Fibroblast of skin of right quadriceps (primary cell): Measurements from ENCODE around the gene CDK1.
"Not testable (repeated sequence)": the region's sequence is repeated elsewhere in the genome, so short reads cannot be mapped to it uniquely, and the experiment has no call there.

Experiments used
- DNase-seq: peaks from one replicate; pipeline ENCODE4 v3.0.0-alpha.2; 2013

Gene CDK1

DNA sequence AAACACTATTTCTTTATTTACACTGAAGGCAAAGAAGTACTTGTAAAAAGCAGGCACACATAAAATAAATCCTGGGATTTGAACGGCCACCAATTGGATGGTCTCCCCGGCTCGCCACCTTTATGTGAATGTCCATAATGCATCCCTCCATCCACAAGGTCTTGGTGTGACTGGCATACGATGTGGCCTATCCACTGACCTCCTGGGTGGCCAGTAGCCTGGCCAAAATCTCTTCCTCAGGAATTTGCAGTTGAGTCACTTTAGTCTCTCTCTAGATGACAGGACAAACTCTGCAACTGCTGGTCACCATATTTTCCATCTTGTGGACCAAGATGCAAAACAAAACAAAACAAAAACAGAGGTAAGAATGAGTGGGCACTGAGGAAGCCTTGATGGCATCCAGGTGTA is 39.1 kb downstream of the CDK1 start:
- DNase-seq: no peak

DNA sequence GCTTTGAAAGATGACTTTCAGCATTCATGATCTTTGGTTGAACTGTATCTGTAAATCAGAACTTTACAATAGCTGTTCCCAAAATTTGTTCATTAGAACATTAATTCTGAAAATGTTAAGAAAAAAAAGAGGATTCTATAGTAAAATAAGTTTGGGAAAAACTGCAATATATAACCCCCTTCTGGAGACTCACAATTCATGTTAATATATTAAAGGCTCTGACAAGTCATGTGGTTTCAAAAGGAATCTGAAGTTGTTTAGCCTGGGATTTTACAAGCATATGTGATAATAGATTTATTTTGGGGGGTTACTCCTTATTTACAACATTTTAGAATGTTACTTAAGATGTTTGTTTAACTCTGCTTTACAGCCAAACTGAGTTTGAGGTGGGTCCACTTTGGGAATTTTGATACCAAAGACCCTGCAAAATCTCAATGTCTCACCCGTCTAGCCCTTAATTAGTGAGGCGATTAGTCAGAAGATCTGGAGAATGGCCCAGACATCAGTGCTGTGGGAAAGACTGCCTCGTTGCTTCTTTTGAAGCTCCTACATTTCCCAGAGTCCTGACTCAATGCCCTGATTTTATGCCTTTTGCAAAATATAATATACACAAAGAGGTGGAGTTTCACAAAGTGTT is 40.0 kb downstream of the CDK1 start:
- DNase-seq: peak; percentile 93

DNA sequence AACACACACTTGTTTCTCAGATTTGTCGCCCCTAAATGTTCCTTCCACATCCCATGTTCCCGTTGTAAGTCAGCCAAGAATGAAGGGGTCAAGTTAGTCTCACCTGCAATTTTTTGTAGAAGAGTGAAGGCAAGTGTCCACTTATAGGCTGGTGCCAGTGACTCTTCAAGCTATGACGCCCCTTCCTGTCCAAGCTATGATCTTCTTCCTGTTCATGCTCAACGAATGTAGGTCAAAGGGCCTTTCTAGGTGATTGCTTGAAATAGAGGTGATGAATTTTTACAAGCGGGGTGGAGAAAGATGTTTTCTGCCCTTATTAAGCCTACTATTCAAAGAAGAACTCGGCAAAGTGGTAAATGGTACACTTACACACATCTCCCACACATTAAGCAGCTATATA is 41.0 kb downstream of the CDK1 start:
- no peak for DNase-seq

DNA sequence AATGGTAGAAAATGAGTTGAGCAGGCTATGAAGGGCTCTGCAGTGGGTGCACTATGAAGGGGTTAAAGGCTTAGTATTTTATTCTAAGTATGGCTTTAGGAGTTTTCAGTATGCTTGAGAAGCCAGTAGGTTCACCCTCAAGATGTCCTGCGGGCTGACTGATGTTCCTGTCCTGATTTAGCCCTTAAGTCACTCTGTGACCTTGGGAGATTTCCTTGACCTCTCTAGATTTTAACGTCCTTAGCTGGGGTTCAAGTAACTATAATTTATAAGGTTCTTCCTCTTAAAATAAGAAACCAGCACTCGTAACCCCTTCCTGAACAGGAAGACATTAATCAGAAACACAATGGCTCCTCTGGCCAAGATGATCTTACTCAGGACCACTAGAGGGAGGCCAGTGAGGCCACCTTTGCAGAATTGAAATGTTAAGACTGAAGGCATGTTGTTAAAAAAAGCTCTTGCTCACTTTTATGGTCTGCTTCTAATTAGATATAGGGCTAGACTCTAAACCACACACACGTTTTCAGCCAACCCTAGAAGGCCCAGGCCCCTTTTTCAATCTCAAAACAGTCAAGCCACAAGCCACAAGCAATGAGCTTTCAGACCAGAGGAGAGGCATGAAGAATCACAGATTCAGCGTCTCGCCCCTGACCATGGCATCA is 41.9 kb downstream of the CDK1 start:
- DNase-seq: peak; percentile 94

DNA sequence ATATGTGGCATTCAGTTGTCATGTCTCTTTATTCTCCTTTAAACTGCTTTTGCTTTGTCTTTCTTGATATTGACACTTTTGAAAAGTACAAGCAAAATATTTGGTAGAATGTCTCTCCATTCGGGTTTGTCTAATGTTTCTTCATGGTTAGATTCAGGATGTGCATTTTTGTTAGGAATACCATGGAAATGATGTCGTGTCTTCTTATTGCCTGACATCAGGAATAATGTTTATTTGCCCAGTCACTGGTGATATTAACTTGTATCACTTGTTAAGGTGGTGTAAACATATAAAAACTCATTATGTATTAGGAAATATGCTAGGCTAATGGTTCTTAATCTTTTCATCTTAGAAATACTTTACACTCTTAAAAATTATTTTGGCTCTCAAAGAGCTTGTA is 43.4 kb downstream of the CDK1 start:
- DNase-seq: peak; percentile 52

DNA sequence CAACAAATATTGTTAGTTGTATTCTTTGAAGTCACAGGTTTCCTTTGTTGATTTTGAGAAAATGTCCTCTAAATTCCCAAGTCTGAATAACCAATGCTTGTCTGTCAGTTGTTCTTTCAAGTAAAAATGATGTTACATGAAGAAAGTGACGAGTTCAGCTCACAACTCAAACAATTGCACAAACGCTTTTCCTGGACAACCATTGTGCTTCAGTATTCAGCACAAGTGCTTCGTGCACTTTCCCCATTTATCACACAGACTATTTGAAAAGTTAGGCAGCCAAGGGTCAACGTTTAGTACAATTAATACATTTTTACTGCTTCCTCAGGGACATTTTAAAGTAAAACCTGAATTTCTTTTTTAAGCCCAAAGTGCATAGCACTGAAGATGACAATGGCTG is 44.5 kb downstream of the CDK1 start:
- DNase-seq: no peak

DNA sequence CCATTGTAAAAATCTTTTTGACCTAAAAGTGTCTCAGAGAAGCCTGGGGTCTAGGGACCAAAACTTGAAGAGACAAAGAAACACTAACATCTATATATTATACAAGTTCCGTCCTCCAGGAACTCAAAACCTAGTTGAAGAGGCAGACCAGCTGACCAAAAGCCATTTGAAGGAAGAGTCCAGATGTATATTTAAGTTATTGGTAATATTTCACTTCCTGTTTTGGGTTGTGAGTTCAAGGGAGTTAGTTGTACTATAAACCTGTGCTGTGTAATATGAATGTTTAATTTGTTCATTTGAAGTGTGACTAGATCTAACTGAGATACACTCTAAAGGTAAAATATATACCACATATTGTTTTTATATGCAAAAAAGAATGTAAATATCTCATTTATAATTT is 45.0 kb downstream of the CDK1 start:
- DNase-seq: no peak

DNA sequence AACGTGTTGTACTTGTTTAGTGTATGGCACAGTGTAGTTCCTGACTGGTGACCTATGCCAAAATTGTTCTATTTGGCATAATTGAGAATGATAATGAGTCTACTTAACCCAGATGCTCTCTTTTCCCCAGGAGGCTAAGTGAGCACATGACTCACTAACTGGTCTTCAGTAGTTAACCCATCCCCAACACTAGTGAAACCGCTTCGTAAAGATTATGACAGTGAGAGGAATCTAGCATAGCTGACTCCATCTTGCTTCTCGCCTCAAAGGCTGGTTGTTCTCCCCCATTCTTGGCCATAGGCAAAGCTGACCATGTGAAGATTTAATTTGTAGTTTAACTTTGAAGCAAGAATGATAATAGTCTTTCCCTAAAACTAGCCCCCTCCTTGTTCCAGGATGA is 47.2 kb downstream of the CDK1 start:
- no peak for DNase-seq

DNA sequence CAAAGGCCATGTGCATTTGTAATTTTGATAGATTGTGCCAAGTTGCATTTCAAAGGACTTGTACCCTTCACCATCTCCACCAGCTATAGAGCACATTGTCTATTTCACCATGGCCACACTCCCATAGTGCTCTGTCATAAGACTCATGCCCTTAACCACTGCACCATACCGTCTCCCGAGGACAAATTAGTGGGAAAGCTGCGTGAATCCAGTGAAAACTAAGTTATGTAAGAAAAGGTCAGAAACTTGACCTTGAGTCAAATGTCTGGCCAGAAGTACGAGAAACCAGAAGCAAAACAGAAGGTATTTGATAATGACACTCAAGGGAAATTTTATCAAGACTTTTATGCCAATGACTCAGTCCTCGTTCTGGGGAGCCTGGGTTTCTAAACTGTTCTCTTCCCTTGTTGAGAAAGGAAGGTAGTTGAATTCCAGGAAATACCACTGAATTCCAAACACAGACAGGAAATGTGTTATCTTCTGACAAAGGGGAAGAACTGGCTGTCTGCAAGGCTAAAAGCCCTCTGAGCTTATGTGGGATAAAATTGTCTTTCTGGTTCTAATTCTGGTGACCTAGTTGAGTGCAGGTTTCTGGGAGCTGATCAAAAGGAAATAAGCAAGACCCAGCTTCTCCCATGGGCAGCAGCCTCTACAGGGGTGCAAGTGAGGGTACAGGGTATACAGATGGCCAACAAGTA is 49.7 kb downstream of the CDK1 start:
- peak; percentile 90 for DNase-seq

DNA sequence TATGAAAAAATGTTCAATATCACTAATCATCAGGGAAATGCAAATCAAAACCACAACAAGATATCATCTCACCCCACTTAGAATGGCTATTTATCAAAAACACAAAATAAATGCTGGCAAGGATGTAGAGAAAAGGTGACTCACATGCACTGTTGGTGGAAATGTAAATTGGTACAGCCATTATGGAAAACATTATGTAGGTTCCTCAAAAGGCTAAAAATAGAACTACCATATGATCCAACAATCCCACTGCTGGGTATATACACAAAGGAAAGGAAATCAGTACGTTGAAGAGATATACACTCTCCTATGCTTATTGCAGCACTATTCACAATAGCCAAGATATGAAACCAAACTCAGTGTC is 50.2 kb downstream of the CDK1 start:
- peak; percentile 75 for DNase-seq

DNA sequence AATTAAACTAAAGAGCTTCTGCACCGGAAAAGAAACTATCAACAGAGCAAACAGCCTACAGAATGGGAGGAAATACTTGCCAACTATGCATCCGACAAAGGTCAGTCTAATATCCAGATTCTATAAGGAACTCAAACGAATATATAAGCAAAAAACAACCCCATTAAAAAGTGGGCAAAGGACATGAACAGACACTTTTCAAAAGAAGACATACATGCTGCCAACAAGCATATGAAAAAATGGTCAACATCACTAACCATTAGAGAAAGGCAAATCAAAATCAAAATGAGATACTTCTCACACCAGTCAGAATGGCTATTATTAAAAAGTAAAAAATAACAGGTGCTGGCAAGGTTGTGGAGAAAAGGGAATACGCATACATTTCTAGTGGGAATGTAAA is 53.9 kb downstream of the CDK1 start:
- DNase-seq: not testable (repeated sequence)

DNA sequence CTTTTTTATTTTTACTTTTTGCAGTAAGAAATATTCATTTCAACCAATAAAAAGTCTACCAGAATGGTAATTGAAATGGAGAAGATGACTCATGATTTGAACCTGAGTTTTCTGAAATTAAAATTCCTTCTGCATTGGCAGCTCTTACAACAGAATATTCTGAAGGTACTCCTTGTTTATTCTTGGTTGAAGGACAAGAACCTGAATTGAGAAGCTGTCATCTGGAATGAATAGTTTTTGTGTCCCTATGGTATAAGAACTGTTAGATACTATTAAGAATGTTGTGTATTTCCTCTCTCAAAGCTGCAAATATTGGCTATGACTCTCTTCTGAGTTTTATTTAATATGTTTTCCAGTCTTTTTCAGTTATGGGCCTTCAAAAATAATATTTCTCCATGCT is 56.1 kb downstream of the CDK1 start:
- DNase-seq: no peak

DNA sequence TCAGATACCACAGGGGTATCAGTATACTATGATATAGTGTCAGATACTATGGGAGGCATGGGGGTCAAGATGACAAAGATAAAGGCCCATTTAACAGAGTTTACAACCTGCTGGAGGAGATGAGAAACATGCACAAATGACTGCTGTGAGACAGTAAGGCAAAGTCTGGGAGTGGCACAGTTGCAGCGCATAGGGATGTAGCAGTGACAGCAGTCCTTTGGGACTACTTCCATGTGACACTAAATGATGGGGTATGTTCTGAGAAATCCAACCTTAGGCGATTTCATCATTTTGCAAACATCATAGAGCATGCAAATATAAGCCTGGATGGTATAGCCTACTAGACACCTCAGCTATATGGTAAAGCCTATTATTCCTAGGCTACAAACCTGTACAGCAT is 56.8 kb downstream of the CDK1 start:
- no peak for DNase-seq

DNA sequence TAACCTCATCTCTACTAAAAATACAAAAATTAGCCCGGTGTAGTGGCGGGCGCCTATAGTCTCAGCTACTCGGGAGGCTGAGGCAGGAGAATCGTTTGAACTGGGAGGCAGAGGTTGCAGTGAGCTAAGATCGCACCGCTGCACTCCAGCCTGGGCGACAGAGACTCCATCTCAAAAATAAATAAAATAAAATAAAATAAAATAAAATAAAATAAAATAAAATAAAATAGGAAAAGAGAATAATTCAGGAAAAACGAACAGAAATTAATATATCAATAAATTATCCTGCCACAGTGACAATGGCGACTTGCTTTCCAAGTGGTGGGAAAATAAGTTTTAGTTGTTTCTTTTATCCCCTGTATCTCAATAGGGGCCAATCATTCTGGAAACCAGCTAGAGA is 62.9 kb downstream of the CDK1 start:
- DNase-seq: not testable (repeated sequence)

DNA sequence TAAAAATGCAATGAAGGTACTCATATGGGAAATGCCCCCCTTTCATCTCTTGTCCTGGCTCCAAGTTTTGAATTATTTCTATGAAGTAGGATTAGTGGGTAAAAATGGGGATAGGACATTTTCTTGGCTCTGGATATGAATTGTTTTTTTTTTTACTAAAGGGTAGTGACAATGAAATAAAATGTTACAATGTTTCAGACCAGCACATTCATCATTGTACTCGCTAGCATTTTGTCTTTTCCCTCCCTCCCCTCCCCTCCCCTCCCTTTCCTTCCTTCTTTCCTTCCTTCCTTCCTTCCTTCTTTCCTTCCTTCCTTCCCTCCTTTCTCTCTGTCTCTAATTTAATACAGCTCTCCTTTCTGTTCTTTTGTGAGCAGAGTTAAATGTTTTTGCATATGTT is 64.4 kb downstream of the CDK1 start:
- DNase-seq: no peak
